ENCODE data around the gene ZFYVE28. TPM values are rescaled to one million over a fixed set of nuclear protein-coding genes. Genes with fewer than 3 reads are reported as not detected.

Gene ZFYVE28
- total and polyA plus RNA-seq, 8 donors = 2.2 to 12.4 (median 3.9) TPM

DNA sequence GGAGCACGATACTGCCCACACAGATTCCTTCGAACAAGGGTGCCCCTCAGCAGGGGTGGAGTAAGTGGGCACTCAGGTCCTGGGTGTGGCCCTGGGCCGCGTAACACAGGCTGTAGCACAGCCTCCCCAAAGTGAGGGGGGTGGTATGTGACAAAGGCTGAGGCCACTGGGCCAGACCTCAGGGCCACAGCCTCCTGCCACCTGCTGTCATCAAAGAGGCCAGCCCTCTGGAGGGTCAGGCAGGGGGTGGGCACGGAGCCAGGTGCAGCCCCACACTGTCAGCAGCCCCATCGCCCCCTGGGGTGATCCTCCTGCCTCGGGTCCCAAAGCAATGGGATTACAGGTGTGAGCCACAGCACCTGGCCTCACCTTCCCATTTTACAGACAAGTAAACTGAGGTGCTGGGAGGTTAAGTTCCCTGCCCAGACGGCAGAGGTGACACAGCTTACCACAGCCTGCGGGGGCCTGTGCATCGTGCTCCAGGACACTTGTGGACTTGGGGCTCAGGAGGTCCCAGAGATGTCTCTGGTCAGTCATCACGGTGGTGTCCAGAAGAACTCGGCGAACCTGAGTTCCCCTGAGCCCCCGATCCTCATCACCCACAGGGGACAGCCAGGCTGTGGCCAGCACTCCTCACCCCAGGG is 129.0 kb downstream of the ZFYVE28 start:
- no peak overlapping the region for H3K27ac ChIP-seq
- H3K9me3 ChIP-seq = peaks cover 0 to 4% of the 10 kb centered on the region in 2 donors
- no peak overlapping the region for H3K4me3 ChIP-seq
- H3K27me3 ChIP-seq = no peaks in the 10 kb centered on the region
- no peaks in the 10 kb centered on the region for H3K4me1 ChIP-seq
- no peak for ATAC-seq
- DNase-seq = peak in 2 of 4 donors; percentile 24 to 42
- TF ChIP-seq, protein P1, sequence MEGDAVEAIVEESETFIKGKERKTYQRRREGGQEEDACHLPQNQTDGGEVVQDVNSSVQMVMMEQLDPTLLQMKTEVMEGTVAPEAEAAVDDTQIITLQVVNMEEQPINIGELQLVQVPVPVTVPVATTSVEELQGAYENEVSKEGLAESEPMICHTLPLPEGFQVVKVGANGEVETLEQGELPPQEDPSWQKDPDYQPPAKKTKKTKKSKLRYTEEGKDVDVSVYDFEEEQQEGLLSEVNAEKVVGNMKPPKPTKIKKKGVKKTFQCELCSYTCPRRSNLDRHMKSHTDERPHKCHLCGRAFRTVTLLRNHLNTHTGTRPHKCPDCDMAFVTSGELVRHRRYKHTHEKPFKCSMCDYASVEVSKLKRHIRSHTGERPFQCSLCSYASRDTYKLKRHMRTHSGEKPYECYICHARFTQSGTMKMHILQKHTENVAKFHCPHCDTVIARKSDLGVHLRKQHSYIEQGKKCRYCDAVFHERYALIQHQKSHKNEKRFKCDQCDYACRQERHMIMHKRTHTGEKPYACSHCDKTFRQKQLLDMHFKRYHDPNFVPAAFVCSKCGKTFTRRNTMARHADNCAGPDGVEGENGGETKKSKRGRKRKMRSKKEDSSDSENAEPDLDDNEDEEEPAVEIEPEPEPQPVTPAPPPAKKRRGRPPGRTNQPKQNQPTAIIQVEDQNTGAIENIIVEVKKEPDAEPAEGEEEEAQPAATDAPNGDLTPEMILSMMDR (IDR thresholded peaks at IDR 0.05) = no peak
- intact Hi-C loops (cut with DNase I) = no loop called here
- peaks cover 0 to 3% of the 10 kb centered on the region in 2 donors for H3K36me3 ChIP-seq

DNA sequence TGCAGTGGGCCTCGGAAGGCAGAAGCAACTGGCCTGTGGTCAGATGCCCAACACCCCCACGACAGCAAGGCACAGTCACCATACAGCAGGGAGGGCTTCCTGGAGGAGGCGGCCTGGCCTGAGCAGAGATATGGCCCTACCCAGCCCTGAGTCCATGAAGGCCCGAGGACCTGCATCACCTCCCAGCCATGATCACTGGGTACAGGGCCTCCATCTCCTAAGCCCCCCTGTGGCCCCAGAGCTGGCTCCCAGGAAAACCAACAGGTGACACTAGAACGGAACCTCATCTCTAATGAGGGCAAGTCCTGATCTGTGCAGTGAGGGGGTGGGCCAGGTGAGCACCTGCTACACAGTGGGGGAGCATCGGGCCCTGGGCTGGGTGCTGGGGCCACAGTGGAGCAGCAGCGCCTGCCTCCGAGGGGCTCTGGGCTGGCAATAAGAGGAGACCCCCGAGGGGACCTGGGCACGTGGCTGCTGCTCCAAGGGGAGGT is 130.3 kb downstream of the ZFYVE28 start:
- H3K4me1 ChIP-seq = no peaks in the 10 kb centered on the region
- DNase-seq = peak in 2 of 4 donors; percentile 13 to 67
- ATAC-seq = no peak
- H3K4me3 ChIP-seq = no peak overlapping the region
- no peak overlapping the region for H3K27ac ChIP-seq
- no peaks in the 10 kb centered on the region for H3K27me3 ChIP-seq
- H3K36me3 ChIP-seq = peaks cover 0 to 3% of the 10 kb centered on the region in 2 donors
- H3K9me3 ChIP-seq = no peaks in the 10 kb centered on the region
- TF ChIP-seq, protein P1 (IDR thresholded peaks at IDR 0.05) = no peak
- intact Hi-C loops (cut with DNase I) = no loop called here

DNA sequence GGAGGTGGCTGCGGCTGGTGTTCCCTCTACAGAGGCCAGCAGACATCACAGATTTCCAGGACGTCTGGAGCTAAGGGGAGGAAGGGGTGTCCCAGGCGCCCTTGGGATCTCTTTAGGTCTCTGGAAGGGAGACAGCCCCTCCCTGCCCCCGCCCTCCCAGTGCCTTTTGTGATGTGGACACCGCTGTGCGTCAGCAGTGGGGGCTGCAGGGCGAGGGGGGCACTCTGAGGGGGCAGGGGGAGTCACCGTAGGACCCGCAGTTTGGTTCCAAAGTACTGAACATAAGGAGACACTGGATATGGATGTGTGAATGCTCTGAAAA is 130.9 kb downstream of the ZFYVE28 start:
- no peaks in the 10 kb centered on the region for H3K4me1 ChIP-seq
- ATAC-seq (no peak), DNase-seq (peak in 2 of 4 donors; percentile 26 to 43)
- intact Hi-C loops (cut with DNase I) = no loop called here
- H3K27ac ChIP-seq = no peak overlapping the region
- no peak overlapping the region for H3K4me3 ChIP-seq
- H3K36me3 ChIP-seq = peaks cover 0 to 3% of the 10 kb centered on the region in 2 donors
- no peaks in the 10 kb centered on the region for H3K27me3 ChIP-seq
- TF ChIP-seq, protein P1 (IDR thresholded peaks at IDR 0.05) = no peak
- H3K9me3 ChIP-seq = no peaks in the 10 kb centered on the region

DNA sequence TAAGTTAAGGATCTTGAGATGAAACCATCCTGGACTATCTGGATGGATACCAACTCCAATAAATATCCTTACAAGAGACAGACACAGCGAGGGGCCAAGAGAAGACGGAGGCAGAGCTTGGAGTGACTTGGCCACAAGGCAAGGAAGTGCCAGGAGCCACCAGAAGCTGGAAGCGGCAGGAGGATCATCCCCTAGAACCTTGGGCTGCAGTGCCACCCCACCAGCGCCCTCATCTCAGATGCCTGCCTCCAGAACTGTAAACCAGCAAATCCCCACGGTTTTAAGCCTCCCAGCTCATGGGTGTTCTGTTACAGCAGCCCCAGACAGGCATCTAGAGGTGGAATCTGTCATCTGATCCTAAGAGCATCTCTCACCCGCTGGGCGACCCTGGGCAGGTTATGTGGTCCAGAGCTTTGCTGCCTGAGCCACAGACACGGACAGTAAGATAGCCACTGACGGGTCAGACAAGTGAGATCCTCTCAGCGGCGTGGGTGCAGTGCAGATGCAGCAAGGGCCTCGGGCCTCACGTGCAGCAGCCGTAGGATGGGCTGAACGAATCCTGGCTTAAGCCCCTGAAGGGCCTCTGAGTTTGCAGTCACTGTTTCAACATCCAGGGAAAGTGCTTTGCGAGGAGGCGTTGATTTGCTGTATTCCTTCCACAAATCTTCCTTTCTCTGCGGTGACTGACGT is 131.4 kb downstream of the ZFYVE28 start:
- ATAC-seq (no peak), DNase-seq (peak in 2 of 4 donors; percentile 19 to 49)
- H3K36me3 ChIP-seq = peaks cover 0 to 3% of the 10 kb centered on the region in 2 donors
- H3K27me3 ChIP-seq = no peaks in the 10 kb centered on the region
- intact Hi-C loops (cut with DNase I) = no loop called here
- no peak overlapping the region for H3K4me3 ChIP-seq
- no peaks in the 10 kb centered on the region for H3K9me3 ChIP-seq
- H3K4me1 ChIP-seq = peaks cover 0 to 3% of the 10 kb centered on the region in 2 donors
- TF ChIP-seq, protein P1 (IDR thresholded peaks at IDR 0.05) = no peak
- no peak overlapping the region for H3K27ac ChIP-seq

DNA sequence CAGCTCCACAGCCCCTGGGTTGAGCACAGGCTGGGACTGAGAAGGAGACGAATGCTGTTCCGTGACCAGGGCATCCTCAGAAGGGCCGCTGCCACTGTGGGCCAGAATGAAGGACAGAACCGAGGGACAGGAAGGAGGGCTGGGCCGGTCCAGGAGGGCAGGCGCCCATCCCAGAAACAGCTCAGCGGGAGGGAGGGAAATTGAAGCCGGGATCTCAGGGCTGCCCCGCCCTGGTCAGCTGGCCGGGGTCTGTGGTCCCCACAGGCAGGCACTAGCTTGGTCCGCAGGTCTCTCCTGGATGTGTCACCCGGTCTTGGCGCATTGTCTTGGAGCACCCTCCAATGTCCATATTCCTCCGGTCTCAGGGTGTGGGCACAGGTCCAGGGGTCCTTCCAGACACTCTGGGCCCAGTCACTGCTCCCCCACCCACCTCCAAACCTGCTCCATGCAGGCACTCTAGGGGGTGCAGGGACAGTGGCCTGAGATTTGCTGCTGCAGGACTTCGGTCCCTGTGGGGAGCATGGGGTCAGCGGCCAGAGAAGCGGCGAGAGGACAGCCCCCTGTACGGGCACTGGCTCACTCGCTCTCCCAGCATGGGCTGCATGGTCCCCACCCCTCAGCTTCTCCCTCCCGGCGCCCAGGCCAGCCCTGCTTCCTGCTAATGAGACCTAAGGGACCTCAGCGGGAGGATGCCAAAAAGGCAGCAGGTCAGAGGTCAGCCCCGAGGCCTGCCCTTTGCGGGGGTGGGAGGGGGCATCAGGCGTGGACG is 132.6 kb downstream of the ZFYVE28 start:
- H3K27ac ChIP-seq = no peak overlapping the region
- ATAC-seq (no peak), DNase-seq (peak in 2 of 4 donors; percentile 31 to 68)
- H3K9me3 ChIP-seq = no peaks in the 10 kb centered on the region
- H3K4me1 ChIP-seq = peaks cover 0 to 4% of the 10 kb centered on the region in 2 donors
- H3K4me3 ChIP-seq = no peak overlapping the region
- intact Hi-C loops (cut with DNase I) = no loop called here
- TF ChIP-seq, protein P1 (IDR thresholded peaks at IDR 0.05) = no peak
- peaks cover 0 to 3% of the 10 kb centered on the region in 2 donors for H3K36me3 ChIP-seq
- no peaks in the 10 kb centered on the region for H3K27me3 ChIP-seq
